GM19452 (cell line): Measurements from ENCODE around the gene CEP89.
"Not testable (repeated sequence)": the region's sequence is repeated elsewhere in the genome, so short reads cannot be mapped to it uniquely, and the experiment has no call there.

Experiments
- ATAC-seq: cut with Tn5 transposase; IDR thresholded peaks from one replicate; pipeline ENCODE4 v1.9.1; 2021; ENCODE audit not compliant: unreplicated experiment

Gene CEP89

DNA sequence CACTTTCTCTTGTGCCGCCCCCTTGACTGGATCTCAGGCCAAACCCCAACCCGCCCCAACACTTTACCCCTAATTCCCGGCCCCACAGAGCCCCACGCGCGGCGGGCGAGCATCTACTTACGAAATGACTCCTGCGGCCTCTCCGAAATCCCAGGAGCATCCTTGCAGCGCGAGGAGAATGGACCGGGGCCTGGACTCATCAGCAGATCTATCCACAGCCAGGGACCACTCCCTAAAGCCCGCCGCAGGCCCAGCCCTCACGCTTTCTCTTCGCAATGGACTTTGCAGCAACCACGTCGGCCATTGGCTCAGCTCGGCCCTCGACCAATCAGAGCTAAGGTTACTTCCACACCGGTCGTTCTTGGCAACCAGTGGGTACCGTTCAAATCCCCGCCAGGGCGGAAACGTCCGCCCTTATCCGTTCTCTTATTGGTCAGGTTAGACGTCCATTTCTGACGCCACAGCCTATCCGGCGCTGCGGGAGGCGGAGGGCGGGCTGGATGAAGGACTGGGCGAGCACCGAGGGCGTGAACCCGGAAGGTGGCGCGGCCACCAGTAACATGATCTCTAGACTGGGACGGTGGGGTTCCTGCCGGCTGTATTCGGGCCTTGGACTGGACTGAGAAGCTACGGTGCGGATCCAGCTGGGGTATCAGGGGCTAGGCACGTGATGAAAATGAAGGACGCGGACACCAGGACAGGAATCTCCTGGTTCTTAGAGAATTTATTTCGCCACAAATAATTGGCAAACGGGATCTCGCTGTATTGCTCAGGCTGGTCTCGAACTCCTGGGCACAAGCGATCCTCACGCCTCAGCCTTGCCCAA is at the start of gene CEP89, which contains the start of gene FAAP24:
Gene CEP89, minus strand, starts transcription at position 244 of the 826 bp plus-strand sequence. Its CDS starts 84 bp downstream, at position 160.
Gene FAAP24, plus strand, starts transcription at position 528 of the 826 bp plus-strand sequence. CDS start 955 bp downstream, outside the sequence.
- peak; percentile 99 for ATAC-seq

DNA sequence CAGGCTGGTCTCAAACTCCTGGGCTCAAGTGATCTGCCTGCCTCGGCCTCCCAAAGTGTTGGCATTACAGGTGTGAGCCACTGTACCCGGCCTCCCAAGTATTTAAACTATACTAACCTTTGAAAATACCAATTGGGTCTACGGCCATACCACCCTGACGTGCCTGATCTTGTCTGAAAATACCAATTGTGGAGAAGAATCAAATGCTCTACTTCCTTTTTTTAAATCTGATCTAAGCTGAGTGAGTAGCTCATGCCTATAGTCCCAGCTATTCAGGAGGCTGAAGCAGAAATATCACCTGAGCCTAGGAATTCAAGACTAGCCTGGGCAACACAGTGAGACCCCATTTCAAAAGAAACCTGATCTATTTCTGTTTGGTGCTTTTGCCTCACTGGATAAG is 39.1 kb upstream of the CEP89 start:
- not testable (repeated sequence) for ATAC-seq

- ATAC-seq, result no peak
These were observed 37.0 kb upstream of the CEP89 start for GRCh38 chr19:33008738-33009137.

GRCh38 chr19:33005440-33005839 is 33.7 kb upstream of the CEP89 start:
- ATAC-seq, result no peak

- ATAC-seq, result not testable (repeated sequence)
These were observed 31.8 kb upstream of the CEP89 start for GRCh38 chr19:33003424-33004024.

DNA sequence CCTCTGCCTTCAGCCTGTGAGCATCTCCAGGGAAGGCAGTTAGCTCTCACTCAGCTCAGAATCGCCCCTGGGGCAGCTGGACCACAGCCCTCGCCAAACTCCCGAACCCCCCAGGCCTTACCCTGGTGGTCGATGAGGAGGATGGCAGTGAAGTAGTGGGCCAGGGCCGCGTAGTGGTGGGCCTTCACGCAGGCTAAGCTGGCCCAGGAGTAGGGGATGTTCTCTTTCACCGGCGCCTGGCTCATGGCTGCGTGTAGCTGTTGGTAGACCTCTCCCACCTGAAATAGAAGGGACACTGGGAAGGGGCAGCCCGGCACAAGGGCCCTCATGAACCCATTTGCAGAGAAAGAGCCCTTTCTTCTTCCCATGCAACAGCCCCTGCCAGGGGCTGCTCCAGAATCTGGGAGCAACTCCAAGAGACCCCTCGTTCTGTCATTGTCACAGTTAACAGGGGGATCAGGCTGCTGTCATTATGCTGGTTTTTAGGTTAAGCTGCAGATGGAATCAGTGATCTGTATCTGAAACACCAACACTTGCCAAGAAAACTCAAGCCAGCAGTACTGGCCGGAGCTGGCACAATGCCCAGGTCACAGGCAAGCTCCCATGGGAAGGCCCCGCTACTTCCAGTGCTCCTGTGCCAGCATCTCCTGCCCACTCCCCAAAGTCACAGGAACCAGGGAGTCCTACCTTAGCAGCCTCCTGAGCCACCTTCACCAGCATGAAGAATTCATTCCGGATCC is 30.5 kb upstream of the CEP89 start:
- not testable (repeated sequence) for ATAC-seq

DNA sequence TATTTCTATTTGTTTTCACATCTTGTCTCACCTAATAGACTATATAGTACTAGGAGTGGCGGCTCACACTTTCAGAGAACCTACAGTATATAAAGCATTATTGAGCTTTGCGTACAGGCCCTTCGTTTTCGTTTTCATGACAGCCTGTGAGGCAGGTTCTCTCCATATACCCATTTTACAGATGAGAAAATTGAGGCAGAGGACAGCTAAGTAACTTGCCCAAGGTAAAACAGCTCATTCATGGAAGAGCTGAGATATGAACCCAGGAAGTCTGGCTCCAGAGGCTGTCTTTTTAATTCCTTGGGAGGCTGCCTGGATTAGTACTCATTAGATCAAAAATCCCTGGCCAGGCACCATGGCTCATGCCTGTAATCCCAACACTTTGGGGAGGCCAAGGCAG is 29.2 kb upstream of the CEP89 start:
- no peak for ATAC-seq

GRCh38 chr19:33000510-33000909 is 28.8 kb upstream of the CEP89 start:
- ATAC-seq, result no peak

- ATAC-seq, result no peak
These were observed 27.0 kb upstream of the CEP89 start for GRCh38 chr19:32998722-32999121.

DNA sequence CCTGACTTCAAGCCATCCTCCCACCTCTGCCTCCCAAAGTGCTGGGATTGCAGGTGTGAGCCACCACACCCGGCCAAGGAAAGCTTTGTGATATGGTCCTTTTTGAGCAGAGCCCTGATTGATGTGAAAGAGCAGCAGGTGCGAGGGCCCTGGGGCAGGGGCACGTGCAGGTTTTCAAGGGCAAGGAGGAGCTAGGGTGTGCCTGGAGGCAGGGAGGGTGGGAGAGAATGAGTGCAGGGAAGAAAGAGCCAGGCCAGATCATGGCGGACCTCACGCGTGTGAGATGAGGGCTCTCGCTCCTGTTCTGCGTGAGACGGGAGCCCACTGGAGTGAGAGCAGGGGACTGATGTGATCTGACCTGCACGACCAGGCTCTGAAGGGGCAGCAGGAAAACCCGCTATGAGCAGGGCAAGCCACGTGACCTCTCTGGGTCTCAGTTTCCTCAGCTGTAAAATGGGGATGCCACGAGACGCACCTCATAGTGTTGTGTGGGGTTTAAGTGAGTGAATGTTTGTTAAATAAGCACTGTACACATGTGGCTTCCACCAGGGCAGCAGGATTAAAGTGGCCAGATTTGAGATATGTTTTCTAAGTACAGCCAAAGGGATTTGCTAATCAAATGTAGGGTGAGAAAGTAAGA is 26.1 kb upstream of the CEP89 start:
- no peak for ATAC-seq

- ATAC-seq, result not testable (repeated sequence)
These were observed 25.3 kb upstream of the CEP89 start for GRCh38 chr19:32997061-32997464.

DNA sequence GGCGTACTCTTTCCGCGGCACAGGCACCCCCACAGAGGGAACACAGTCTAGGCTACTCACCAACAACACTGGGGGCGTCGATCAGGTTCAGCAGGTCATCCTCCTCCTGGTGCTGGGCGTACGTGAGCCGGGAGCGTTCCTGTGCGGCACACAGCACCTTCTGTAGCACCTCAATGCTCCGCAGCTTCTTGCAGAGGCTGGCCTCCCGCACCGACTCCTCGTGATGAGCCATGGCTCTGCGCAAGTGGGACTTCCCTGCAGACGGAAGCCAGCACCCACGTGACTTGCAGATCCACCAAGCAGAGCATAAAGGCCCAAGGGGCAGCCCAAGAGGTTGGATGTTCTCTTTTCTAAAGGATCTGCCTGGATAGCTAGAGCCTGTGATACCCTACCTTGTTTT is 24.2 kb upstream of the CEP89 start:
- ATAC-seq, result not testable (repeated sequence)

- ATAC-seq, result no peak
These were observed 17.0 kb upstream of the CEP89 start for GRCh38 chr19:32988724-32989123.

DNA sequence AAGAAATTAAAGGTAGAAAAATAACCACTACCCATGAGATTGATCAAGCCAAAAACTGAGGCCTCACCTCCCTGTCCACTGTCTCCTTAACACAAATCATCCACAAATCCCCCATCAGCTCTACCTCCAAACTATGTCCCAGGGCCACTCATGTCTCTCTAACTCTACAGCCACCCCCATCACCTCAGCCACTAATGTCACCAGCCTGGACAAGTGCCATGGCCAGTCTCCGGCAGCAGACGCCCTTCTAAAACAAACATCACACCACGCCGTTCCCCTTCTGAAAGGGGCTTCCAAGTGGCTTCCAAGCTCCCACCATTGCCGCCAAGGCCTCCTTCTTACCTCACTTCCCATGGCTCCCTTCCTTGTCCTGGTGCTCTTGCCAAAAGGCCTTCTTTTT is 16.5 kb upstream of the CEP89 start:
- not testable (repeated sequence) for ATAC-seq

DNA sequence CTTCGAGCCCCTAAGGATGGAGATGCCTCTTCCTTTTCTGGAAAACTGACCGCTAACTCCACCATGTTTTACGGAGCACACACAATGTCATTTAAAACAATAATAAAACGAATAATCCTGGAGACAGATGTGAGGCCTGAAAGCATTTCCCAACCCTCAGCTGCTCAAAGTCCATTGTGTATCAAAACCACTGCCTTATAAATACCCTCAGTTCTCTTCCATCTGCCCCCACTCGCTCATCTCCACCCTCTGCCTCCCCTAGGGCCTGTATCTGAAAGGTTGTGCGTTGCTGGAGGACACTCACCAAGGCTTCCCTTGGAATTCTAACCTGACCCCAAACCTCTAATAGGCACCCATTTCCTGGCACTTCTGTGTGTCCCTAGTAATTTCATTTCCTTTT is 10.7 kb upstream of the CEP89 start:
- ATAC-seq, result not testable (repeated sequence)

GRCh38 chr19:32979807-32980206 is 8.0 kb upstream of the CEP89 start:
- ATAC-seq, result not testable (repeated sequence)

- ATAC-seq, result not testable (repeated sequence)
These were observed 6.1 kb upstream of the CEP89 start for GRCh38 chr19:32977813-32978212.

- no peak for ATAC-seq
These were observed 5.5 kb upstream of the CEP89 start for GRCh38 chr19:32977280-32977679.

DNA sequence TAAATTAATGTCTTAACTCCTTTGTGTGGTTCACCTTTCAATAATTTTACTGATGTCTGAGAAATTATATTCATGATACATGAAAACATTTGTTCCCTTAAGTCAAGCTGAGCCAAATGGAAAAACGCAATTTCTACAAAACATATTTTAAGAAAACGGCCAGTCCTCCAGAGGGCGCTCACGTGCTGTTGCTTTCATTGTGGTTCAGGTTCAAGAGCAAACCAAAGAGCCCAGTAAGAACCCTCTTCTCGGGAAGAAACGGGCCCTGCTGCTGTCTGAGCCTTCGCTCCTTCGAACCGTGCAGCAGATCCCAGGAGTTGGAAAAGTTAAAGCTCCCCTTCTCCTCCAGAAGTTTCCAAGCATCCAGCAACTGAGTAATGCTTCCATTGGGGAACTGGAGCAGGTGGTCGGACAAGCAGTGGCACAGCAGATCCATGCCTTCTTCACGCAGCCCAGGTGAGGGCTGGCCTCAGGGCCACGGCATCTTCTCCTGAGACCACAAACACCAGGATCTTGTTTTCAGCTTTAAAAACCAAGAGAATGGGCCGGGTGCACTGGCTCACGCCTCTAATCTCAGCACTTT is 4.6 kb upstream of the CEP89 start:
- no peak for ATAC-seq

- ATAC-seq, result no peak
These were observed 654 bp downstream of the CEP89 start for GRCh38 chr19:32971012-32971595.
